Calu3 (cell line): ENCODE results near the gene ARHGAP42. TPM values are rescaled to one million over a fixed set of nuclear protein-coding genes. Genes with fewer than 3 reads are reported as not detected.

ENCODE experiments used
- BruUV-seq: library from RNA; stranded (reverse); fragments of 400-500 nt; replicated peaks from 2 replicates; lab custom pipeline; 2021; lab: Mats Ljungman, UMichigan
- CTCF ChIA-PET: fragments of 300-600 bp; sonication (Branson Sonifier 250); formaldehyde crosslinking; loops from one replicate; lab custom pipeline; 2022; ENCODE audit warnings: antibody characterized with exemption; lab: Charles Lee
- DNase-seq: peaks from one replicate; pipeline ENCODE4 v3.0.0; 2022
- H3K27ac Mint-ChIP-seq: one replicate; pipeline ENCODE4 v1.8.0; 2022; ENCODE audit warnings: mixed read lengths; ENCODE audit not compliant: unreplicated experiment
- H3K27me3 Mint-ChIP-seq: one replicate; pipeline ENCODE4 v1.8.0; 2022; ENCODE audit warnings: mixed read lengths; ENCODE audit not compliant: unreplicated experiment
- H3K36me3 Mint-ChIP-seq: one replicate; pipeline ENCODE4 v1.8.0; 2022; ENCODE audit warnings: mild to moderate bottlenecking, moderate library complexity, mixed read lengths; ENCODE audit not compliant: insufficient read depth, unreplicated experiment
- H3K4me1 Mint-ChIP-seq: one replicate; pipeline ENCODE4 v1.8.0; 2022; ENCODE audit warnings: mild to moderate bottlenecking, low read depth, mixed read lengths; ENCODE audit not compliant: unreplicated experiment
- H3K4me3 Mint-ChIP-seq: one replicate; pipeline ENCODE4 v1.8.0; 2022; ENCODE audit warnings: mild to moderate bottlenecking, low read depth, moderate library complexity, mixed read lengths; ENCODE audit not compliant: unreplicated experiment
- H3K9me3 Mint-ChIP-seq: one replicate; pipeline ENCODE4 v1.8.0; 2022; ENCODE audit warnings: low read depth, mixed read lengths; ENCODE audit not compliant: unreplicated experiment
- intact Hi-C: fragments of 100-400 bp; cut with micrococcal nuclease; formaldehyde crosslinking; loops from one replicate; pipeline ENCODE4 v1.10.0; 2022; ENCODE audit not compliant: unreplicated experiment
- total RNA-seq: library from RNA; stranded (reverse); gene quantifications from 2 replicates; pipeline ENCODE4 v1.2.3, GENCODE V29; 2022
- TF ChIP-seq, protein P1 (sequence below): fragments of 200-600 bp; IDR thresholded peaks from one replicate; pipeline ENCODE4 v1.8.0; 2022; ENCODE audit warnings: antibody characterized with exemption; ENCODE audit not compliant: unreplicated experiment

Gene ARHGAP42
- total RNA-seq, 1 experiment from 2014 or later: 10.3 TPM

DNA sequence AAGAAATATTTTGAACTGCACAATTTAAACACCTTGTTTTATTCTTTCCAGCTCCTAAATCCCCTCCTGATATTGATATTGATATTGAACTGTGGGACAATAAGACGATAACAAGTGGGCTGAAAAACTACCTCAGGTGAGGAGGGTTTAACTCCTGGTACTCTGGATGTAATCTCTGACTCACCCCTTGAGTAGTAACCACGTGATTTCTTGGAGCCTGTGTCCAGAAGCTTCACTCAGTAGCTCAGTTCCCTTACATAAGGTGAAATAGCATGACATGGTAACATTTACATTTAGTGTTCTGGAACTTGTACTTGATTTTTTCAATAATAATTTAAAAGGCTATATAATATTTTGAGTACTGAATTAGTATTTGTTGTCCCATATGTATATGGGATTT, 274.5 kb downstream of the ARHGAP42 start:
- Mint-ChIP-seq H3K27ac (no peak overlapping the region), H3K36me3 (no peaks in the 10 kb centered on the region), H3K4me3 (no peak overlapping the region), H3K27me3 (no peaks in the 10 kb centered on the region), H3K9me3 (no peaks in the 10 kb centered on the region), H3K4me1 (no peaks in the 10 kb centered on the region)
- CTCF ChIA-PET: interaction anchor here (1.3 kb wide), 1 partner anchor 18 kb away, joined by 3 read pairs; no protein-coding TSS in a partner anchor
- intact Hi-C loops: no loop called here
- no TSS peak for BruUV-seq
- DNase-seq: no peak
- TF ChIP-seq, protein P1, sequence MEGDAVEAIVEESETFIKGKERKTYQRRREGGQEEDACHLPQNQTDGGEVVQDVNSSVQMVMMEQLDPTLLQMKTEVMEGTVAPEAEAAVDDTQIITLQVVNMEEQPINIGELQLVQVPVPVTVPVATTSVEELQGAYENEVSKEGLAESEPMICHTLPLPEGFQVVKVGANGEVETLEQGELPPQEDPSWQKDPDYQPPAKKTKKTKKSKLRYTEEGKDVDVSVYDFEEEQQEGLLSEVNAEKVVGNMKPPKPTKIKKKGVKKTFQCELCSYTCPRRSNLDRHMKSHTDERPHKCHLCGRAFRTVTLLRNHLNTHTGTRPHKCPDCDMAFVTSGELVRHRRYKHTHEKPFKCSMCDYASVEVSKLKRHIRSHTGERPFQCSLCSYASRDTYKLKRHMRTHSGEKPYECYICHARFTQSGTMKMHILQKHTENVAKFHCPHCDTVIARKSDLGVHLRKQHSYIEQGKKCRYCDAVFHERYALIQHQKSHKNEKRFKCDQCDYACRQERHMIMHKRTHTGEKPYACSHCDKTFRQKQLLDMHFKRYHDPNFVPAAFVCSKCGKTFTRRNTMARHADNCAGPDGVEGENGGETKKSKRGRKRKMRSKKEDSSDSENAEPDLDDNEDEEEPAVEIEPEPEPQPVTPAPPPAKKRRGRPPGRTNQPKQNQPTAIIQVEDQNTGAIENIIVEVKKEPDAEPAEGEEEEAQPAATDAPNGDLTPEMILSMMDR: no peak

DNA sequence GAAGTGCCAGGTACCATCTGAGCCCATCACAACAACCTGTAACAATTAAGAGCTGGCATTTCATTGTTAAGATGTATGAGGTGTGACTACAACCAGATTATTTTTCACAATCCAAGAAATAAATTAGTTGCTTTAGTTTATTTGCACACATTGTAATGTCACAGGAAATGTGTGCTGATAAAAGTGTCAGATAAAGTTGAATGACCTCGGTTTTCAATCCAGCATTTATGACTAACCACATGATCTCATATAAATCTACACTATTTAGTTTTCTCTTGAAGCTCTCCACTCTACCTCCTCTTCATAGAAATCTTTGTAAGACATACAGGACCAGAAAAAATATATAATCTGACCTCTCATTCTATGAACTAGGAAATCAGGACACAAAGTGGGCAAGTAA, 276.3 kb downstream of the ARHGAP42 start:
- H3K9me3 Mint-ChIP-seq: no peaks in the 10 kb centered on the region
- no peak overlapping the region for H3K27ac Mint-ChIP-seq
- no peaks in the 10 kb centered on the region for H3K27me3 Mint-ChIP-seq
- no peak overlapping the region for H3K4me3 Mint-ChIP-seq
- no peaks in the 10 kb centered on the region for H3K4me1 Mint-ChIP-seq
- BruUV-seq: no TSS peak
- TF ChIP-seq, protein P1: no peak
- intact Hi-C loops: no loop called here
- CTCF ChIA-PET: no interaction called here
- H3K36me3 Mint-ChIP-seq: no peaks in the 10 kb centered on the region
- no peak for DNase-seq

GRCh38 chr11:100964435-100964834, 277.3 kb downstream of the ARHGAP42 start:
- BruUV-seq: no TSS peak
- no peaks in the 10 kb centered on the region for H3K36me3 Mint-ChIP-seq
- H3K4me3 Mint-ChIP-seq: no peak overlapping the region
- TF ChIP-seq, protein P1: no peak
- no peak for DNase-seq
- CTCF ChIA-PET: no interaction called here
- no peaks in the 10 kb centered on the region for H3K27me3 Mint-ChIP-seq
- no peaks in the 10 kb centered on the region for H3K9me3 Mint-ChIP-seq
- intact Hi-C loops: no loop called here
- H3K27ac Mint-ChIP-seq: no peak overlapping the region
- H3K4me1 Mint-ChIP-seq: no peaks in the 10 kb centered on the region

DNA sequence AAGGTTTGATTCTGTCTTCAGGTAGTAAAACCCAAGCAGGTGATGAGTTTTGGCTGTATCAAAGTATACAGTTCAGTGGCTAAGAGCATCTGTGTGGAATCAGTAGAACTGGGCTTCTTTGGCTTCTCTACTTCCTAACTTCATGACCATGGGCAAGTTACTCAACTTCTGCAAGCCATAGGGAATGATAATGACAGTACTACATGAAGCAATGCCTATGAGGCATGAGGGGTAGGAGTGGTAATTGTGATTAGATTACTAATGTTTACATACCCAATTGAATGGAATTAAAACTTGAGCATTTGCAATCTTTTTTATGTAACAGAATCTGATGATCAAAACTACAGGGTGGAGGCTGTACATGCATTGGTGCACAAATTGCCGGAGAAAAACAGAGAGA, 278.3 kb downstream of the ARHGAP42 start:
- Mint-ChIP-seq H3K9me3 (no peaks in the 10 kb centered on the region), H3K27me3 (no peaks in the 10 kb centered on the region), H3K27ac (no peak overlapping the region), H3K4me1 (no peaks in the 10 kb centered on the region), H3K36me3 (no peaks in the 10 kb centered on the region), H3K4me3 (no peak overlapping the region)
- TF ChIP-seq, protein P1: no peak
- CTCF ChIA-PET: no interaction called here
- BruUV-seq: no TSS peak
- intact Hi-C loops: no loop called here
- DNase-seq: no peak
